Measurements from ENCODE around the gene PLOD2.

Gene PLOD2

DNA sequence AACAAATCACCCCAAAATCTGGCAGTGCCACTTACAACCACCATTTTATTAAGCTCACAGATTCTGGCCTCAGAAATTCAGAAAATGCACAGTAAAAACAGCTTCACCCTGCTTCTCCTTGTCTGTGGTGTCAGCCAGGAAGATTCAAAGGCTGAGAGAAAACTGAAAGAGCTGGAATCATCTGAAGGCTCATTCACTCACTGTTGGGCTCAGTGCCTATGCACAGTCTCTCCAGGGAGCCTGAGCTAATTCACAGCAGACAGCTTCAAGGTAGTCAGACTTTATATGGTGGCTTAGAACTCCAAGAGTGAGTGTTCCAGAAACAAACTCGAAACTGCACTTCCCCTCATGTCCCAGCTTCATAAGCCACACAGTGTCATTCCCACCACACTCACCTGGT lies 16.5 kb upstream of the PLOD2 start:
- H3K56ac ChIP-seq (ENCODE audit: low read length), result no peak overlapping the region
- H3K4me3 ChIP-seq (ENCODE audit: low read length), result no peak overlapping the region
- no peaks in the 10 kb centered on the region for H3K27me3 ChIP-seq (ENCODE audit: insufficient read depth, low read length, poor library complexity)
- H3K27ac ChIP-seq (ENCODE audit: low read depth, low read length), result no peak overlapping the region
- H4K5ac ChIP-seq (ENCODE audit: low read length), result no peak overlapping the region
- no CpG with 5 or more reads among the region's 1 CpG for WGBS (ENCODE audit: extremely low coverage, insufficient coverage, low lambda C conversion rate)
- H2BK5ac ChIP-seq (ENCODE audit: low read length), result no peak overlapping the region
- H3K23ac ChIP-seq (ENCODE audit: low read length), result no peak overlapping the region
- H3K79me2 ChIP-seq (ENCODE audit: control insufficient read depth, insufficient read depth, low read length), result no peaks in the 10 kb centered on the region
- no peak overlapping the region for H3K18ac ChIP-seq (ENCODE audit: low read length)
- no peaks in the 10 kb centered on the region for H3K79me1 ChIP-seq (ENCODE audit: low read length)
- no peaks in the 10 kb centered on the region for H3K36me3 ChIP-seq (ENCODE audit: control insufficient read depth, insufficient read depth, low read length)
- H4K8ac ChIP-seq (ENCODE audit: low read depth, low read length), result no peak overlapping the region
- H2BK15ac ChIP-seq (replicated peaks; ENCODE audit: low read depth), result peak overlapping the region; percentile 5
- no peak overlapping the region for H3K9ac ChIP-seq (ENCODE audit: low read length)
- no peak overlapping the region for H3K4me2 ChIP-seq (ENCODE audit: low read length)
- H2AK5ac ChIP-seq (ENCODE audit: low read length), result no peak overlapping the region
- no peak for DNase-seq
- H3K4me1 ChIP-seq (ENCODE audit: control insufficient read depth, low read depth, low read length), result no peaks in the 10 kb centered on the region
- H2BK120ac ChIP-seq (ENCODE audit: low read depth, low read length), result no peak overlapping the region
- no peak overlapping the region for H3K4ac ChIP-seq (ENCODE audit: low read depth, low read length)

DNA sequence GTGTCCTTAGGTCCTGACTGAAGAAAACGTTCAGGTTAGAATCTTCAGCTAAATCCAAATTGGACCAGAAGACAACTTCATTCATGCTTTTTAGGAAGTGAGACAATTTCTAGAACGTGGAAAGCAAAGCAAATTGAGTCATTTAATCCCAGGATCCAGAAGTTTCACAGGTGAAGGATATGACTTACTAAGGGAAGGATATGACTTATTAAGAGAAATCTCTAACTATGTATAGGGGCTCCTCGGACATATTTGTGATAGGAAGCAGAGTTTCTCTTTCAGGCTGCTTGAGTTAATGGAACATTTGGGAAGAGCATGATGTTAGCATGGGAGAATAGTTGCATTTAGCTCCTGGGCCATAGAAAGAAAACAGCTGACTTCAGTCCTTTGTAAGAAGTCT lies 16.1 kb upstream of the PLOD2 start:
- WGBS (ENCODE audit: extremely low coverage, insufficient coverage, low lambda C conversion rate), result no CpG with 5 or more reads among the region's 3 CpGs
- Histone ChIP-seq H3K4me2 (ENCODE audit: low read length) (no peak overlapping the region), H3K56ac (ENCODE audit: low read length) (no peak overlapping the region), H3K36me3 (ENCODE audit: control insufficient read depth, insufficient read depth, low read length) (no peaks in the 10 kb centered on the region), H3K9ac (ENCODE audit: low read length) (no peak overlapping the region), H2BK120ac (ENCODE audit: low read depth, low read length) (no peak overlapping the region), H3K23ac (ENCODE audit: low read length) (no peak overlapping the region), H3K4ac (ENCODE audit: low read depth, low read length) (no peak overlapping the region), H3K79me2 (ENCODE audit: control insufficient read depth, insufficient read depth, low read length) (no peaks in the 10 kb centered on the region), H3K27me3 (ENCODE audit: insufficient read depth, low read length, poor library complexity) (no peaks in the 10 kb centered on the region), H3K18ac (ENCODE audit: low read length) (no peak overlapping the region), H4K5ac (ENCODE audit: low read length) (no peak overlapping the region), H3K4me1 (ENCODE audit: control insufficient read depth, low read depth, low read length) (no peaks in the 10 kb centered on the region), H3K27ac (ENCODE audit: low read depth, low read length) (no peak overlapping the region), H4K8ac (ENCODE audit: low read depth, low read length) (no peak overlapping the region), H2BK5ac (ENCODE audit: low read length) (no peak overlapping the region), H3K79me1 (ENCODE audit: low read length) (no peaks in the 10 kb centered on the region), H2AK5ac (ENCODE audit: low read length) (no peak overlapping the region), H2BK15ac (replicated peaks; ENCODE audit: low read depth) (peak overlapping the region; percentile 5), H3K4me3 (ENCODE audit: low read length) (no peak overlapping the region)
- DNase-seq, result no peak

GRCh38 chr3:146172586-146172985 lies 11.6 kb upstream of the PLOD2 start:
- no peak for DNase-seq
- Histone ChIP-seq H3K4me2 (ENCODE audit: low read length) (no peak overlapping the region), H2BK5ac (ENCODE audit: low read length) (no peak overlapping the region), H3K9ac (ENCODE audit: low read length) (no peak overlapping the region), H3K79me2 (ENCODE audit: control insufficient read depth, insufficient read depth, low read length) (no peaks in the 10 kb centered on the region), H3K27me3 (ENCODE audit: insufficient read depth, low read length, poor library complexity) (no peaks in the 10 kb centered on the region), H3K23ac (ENCODE audit: low read length) (no peak overlapping the region), H3K79me1 (ENCODE audit: low read length) (no peaks in the 10 kb centered on the region), H2AK5ac (ENCODE audit: low read length) (no peak overlapping the region), H3K36me3 (ENCODE audit: control insufficient read depth, insufficient read depth, low read length) (no peaks in the 10 kb centered on the region), H3K56ac (ENCODE audit: low read length) (no peak overlapping the region), H3K27ac (ENCODE audit: low read depth, low read length) (no peak overlapping the region), H3K4me3 (ENCODE audit: low read length) (no peak overlapping the region), H2BK15ac (replicated peaks; ENCODE audit: low read depth) (no peak overlapping the region), H3K18ac (ENCODE audit: low read length) (no peak overlapping the region), H4K8ac (ENCODE audit: low read depth, low read length) (no peak overlapping the region), H3K4ac (ENCODE audit: low read depth, low read length) (no peak overlapping the region), H2BK120ac (ENCODE audit: low read depth, low read length) (no peak overlapping the region), H4K5ac (ENCODE audit: low read length) (no peak overlapping the region), H3K4me1 (ENCODE audit: control insufficient read depth, low read depth, low read length) (no peaks in the 10 kb centered on the region)
- WGBS (ENCODE audit: extremely low coverage, insufficient coverage, low lambda C conversion rate), result no CpG with 5 or more reads among the region's 1 CpG

GRCh38 chr3:146170591-146170990 lies 9.6 kb upstream of the PLOD2 start:
- Histone ChIP-seq H2BK120ac (ENCODE audit: low read depth, low read length) (no peak overlapping the region), H3K18ac (ENCODE audit: low read length) (no peak overlapping the region), H3K27me3 (ENCODE audit: insufficient read depth, low read length, poor library complexity) (no peaks in the 10 kb centered on the region), H3K4ac (ENCODE audit: low read depth, low read length) (no peak overlapping the region), H3K79me2 (ENCODE audit: control insufficient read depth, insufficient read depth, low read length) (no peaks in the 10 kb centered on the region), H2BK5ac (ENCODE audit: low read length) (no peak overlapping the region), H3K56ac (ENCODE audit: low read length) (no peak overlapping the region), H4K5ac (ENCODE audit: low read length) (no peak overlapping the region), H4K8ac (ENCODE audit: low read depth, low read length) (no peak overlapping the region), H3K36me3 (ENCODE audit: control insufficient read depth, insufficient read depth, low read length) (no peaks in the 10 kb centered on the region), H3K27ac (ENCODE audit: low read depth, low read length) (no peak overlapping the region), H3K4me1 (ENCODE audit: control insufficient read depth, low read depth, low read length) (no peaks in the 10 kb centered on the region), H2BK15ac (replicated peaks; ENCODE audit: low read depth) (no peak overlapping the region), H3K79me1 (ENCODE audit: low read length) (no peaks in the 10 kb centered on the region), H3K9ac (ENCODE audit: low read length) (no peak overlapping the region), H3K23ac (ENCODE audit: low read length) (no peak overlapping the region), H3K4me2 (ENCODE audit: low read length) (no peak overlapping the region), H3K4me3 (ENCODE audit: low read length) (no peak overlapping the region), H2AK5ac (ENCODE audit: low read length) (no peak overlapping the region)
- no peak for DNase-seq
- no CpG with 5 or more reads among the region's 1 CpG for WGBS (ENCODE audit: extremely low coverage, insufficient coverage, low lambda C conversion rate)

- Histone ChIP-seq H3K4me3 (ENCODE audit: low read length) (no peak overlapping the region), H3K79me2 (ENCODE audit: control insufficient read depth, insufficient read depth, low read length) (no peaks in the 10 kb centered on the region), H2BK15ac (replicated peaks; ENCODE audit: low read depth) (no peak overlapping the region), H4K8ac (ENCODE audit: low read depth, low read length) (no peak overlapping the region), H3K9ac (ENCODE audit: low read length) (no peak overlapping the region), H3K4me2 (ENCODE audit: low read length) (no peak overlapping the region), H3K27me3 (ENCODE audit: insufficient read depth, low read length, poor library complexity) (no peaks in the 10 kb centered on the region), H4K5ac (ENCODE audit: low read length) (no peak overlapping the region), H3K18ac (ENCODE audit: low read length) (no peak overlapping the region), H3K4me1 (ENCODE audit: control insufficient read depth, low read depth, low read length) (peaks cover 1% of the 10 kb centered on the region), H2BK120ac (ENCODE audit: low read depth, low read length) (no peak overlapping the region), H3K79me1 (ENCODE audit: low read length) (no peaks in the 10 kb centered on the region), H3K27ac (ENCODE audit: low read depth, low read length) (no peak overlapping the region), H3K23ac (ENCODE audit: low read length) (no peak overlapping the region), H2BK5ac (ENCODE audit: low read length) (no peak overlapping the region), H3K56ac (ENCODE audit: low read length) (no peak overlapping the region), H3K36me3 (ENCODE audit: control insufficient read depth, insufficient read depth, low read length) (no peaks in the 10 kb centered on the region), H2AK5ac (ENCODE audit: low read length) (no peak overlapping the region), H3K4ac (ENCODE audit: low read depth, low read length) (no peak overlapping the region)
- WGBS (ENCODE audit: extremely low coverage, insufficient coverage, low lambda C conversion rate), result no CpG with 5 or more reads among the region's 1 CpG
- no peak for DNase-seq
These were observed 8.9 kb upstream of the PLOD2 start for GRCh38 chr3:146169891-146170290.

GRCh38 chr3:146166826-146167225 lies 5.8 kb upstream of the PLOD2 start:
- Histone ChIP-seq H3K4me2 (ENCODE audit: low read length) (no peak overlapping the region), H3K56ac (ENCODE audit: low read length) (no peak overlapping the region), H3K79me2 (ENCODE audit: control insufficient read depth, insufficient read depth, low read length) (no peaks in the 10 kb centered on the region), H3K9ac (ENCODE audit: low read length) (no peak overlapping the region), H4K8ac (ENCODE audit: low read depth, low read length) (no peak overlapping the region), H3K4me1 (ENCODE audit: control insufficient read depth, low read depth, low read length) (peaks cover 2% of the 10 kb centered on the region), H3K23ac (ENCODE audit: low read length) (no peak overlapping the region), H4K5ac (ENCODE audit: low read length) (no peak overlapping the region), H3K79me1 (ENCODE audit: low read length) (no peaks in the 10 kb centered on the region), H2BK15ac (replicated peaks; ENCODE audit: low read depth) (no peak overlapping the region), H2BK5ac (ENCODE audit: low read length) (no peak overlapping the region), H2AK5ac (ENCODE audit: low read length) (no peak overlapping the region), H3K36me3 (ENCODE audit: control insufficient read depth, insufficient read depth, low read length) (no peaks in the 10 kb centered on the region), H2BK120ac (ENCODE audit: low read depth, low read length) (no peak overlapping the region), H3K27ac (ENCODE audit: low read depth, low read length) (no peak overlapping the region), H3K27me3 (ENCODE audit: insufficient read depth, low read length, poor library complexity) (no peaks in the 10 kb centered on the region), H3K4me3 (ENCODE audit: low read length) (no peak overlapping the region), H3K4ac (ENCODE audit: low read depth, low read length) (no peak overlapping the region), H3K18ac (ENCODE audit: low read length) (no peak overlapping the region)
- peak; percentile 29 for DNase-seq
- WGBS (ENCODE audit: extremely low coverage, insufficient coverage, low lambda C conversion rate), result no CpG with 5 or more reads among the region's 3 CpGs
